ENCODE results near the gene OR5D16.
"Not testable (repeated sequence)": the region's sequence is repeated elsewhere in the genome, so short reads cannot be mapped to it uniquely, and the experiment has no call there.

OR5D16 gene

DNA sequence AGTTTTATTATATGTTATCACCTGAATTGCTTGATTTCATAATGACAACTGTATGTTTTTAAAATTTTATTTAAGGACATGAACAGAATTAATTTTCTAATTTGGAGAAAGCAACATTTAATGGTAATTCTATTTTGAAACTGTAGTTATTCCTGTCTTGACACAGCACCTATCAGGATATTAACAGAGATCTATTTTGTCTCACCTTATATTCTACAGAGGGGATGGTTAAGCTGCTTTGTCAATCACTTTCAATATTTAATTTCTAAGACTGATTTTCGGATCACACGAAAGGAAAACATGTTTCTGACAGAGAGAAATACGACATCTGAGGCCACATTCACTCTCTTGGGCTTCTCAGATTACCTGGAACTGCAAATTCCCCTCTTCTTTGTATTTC is at the start of gene OR5D16:
TSS of gene OR5D16 (plus strand) at position 301 of the 400 bp plus-strand sequence. CDS start at position 301, 0 bp downstream.
- Mint-ChIP-seq H3K27me3 (no peaks in the 10 kb centered on the region), H3K9me3 (peaks cover 8% of the 10 kb centered on the region), H3K4me3 (no peak within 1 kb of the TSS), H3K27ac (no peak within 1 kb of the TSS), H3K4me1 (no peaks in the 10 kb centered on the region), H3K36me3 (no peaks in the 10 kb centered on the region)

DNA sequence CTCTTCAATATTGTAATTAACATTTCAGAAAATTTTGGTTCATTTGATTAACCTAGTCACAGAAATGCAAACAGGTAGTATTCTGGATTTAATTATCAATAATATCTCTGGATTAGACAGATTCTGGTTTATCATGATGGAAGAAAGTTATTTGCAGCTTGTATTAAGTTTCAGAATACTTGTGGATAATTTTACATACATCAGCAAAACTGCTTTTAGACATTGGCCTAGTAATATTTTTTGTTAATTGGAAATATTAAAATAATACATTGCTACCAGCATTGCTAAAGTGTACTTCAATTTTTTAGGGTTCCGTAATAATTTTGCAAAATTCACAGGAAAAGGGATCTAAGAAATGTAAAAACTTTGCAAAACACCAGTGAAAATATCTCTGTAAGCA is 46.9 kb upstream of the OR5D16 start:
- peaks cover 9% of the 10 kb centered on the region for H3K9me3 Mint-ChIP-seq
- no peaks in the 10 kb centered on the region for H3K4me1 Mint-ChIP-seq
- H3K36me3 Mint-ChIP-seq: no peaks in the 10 kb centered on the region
- H3K4me3 Mint-ChIP-seq: no peak overlapping the region
- no peaks in the 10 kb centered on the region for H3K27me3 Mint-ChIP-seq
- H3K27ac Mint-ChIP-seq: no peak overlapping the region

DNA sequence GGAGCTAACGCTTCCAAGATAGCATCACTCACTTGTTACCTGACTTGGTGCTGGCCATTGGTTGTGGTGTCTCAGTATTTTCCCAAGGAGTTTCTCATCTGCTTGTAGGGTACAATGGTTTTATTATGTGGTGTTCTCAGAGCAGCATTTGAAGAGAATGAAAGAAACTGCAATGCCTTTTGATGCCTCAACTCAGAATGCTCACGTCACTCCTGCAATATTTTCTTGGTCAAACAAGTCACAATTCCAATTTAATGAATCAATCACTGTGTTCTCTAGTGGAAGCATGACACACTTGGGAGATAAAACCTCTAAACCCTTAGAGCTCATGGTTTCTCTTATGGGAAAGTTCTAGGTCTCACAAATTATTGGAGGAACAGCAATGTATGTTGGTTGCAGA is 45.2 kb upstream of the OR5D16 start:
- no peak overlapping the region for H3K27ac Mint-ChIP-seq
- no peaks in the 10 kb centered on the region for H3K27me3 Mint-ChIP-seq
- H3K4me1 Mint-ChIP-seq: no peaks in the 10 kb centered on the region
- H3K9me3 Mint-ChIP-seq: no peaks in the 10 kb centered on the region
- no peaks in the 10 kb centered on the region for H3K36me3 Mint-ChIP-seq
- H3K4me3 Mint-ChIP-seq: no peak overlapping the region

DNA sequence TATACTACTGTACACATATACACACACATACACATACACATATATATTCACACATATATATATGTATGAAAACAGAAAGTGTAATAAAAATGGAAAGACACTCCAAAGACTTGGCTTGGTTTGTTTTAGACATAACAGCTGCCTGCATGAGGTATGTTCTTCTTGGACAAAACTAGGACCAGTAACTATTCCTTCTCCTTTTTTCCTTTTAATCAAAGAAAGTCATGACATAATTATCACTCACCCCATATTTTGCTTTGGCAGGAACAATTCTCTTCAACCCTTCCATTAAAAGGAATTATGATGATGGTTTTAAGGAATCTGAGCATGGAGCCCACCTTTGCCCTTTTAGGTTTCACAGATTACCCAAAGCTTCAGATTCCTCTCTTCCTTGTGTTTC is 43.3 kb upstream of the OR5D16 start, which contains the start of gene OR5D14:
TSS of gene OR5D14 (plus strand) at position 301 of the 400 bp plus-strand sequence. CDS start at position 301, 0 bp downstream.
- H3K4me3 Mint-ChIP-seq: no peak within 1 kb of the TSS
- H3K27me3 Mint-ChIP-seq: no peaks in the 10 kb centered on the region
- no peak within 1 kb of the TSS for H3K27ac Mint-ChIP-seq
- H3K9me3 Mint-ChIP-seq: peaks cover 4% of the 10 kb centered on the region
- H3K4me1 Mint-ChIP-seq: no peaks in the 10 kb centered on the region
- no peaks in the 10 kb centered on the region for H3K36me3 Mint-ChIP-seq

DNA sequence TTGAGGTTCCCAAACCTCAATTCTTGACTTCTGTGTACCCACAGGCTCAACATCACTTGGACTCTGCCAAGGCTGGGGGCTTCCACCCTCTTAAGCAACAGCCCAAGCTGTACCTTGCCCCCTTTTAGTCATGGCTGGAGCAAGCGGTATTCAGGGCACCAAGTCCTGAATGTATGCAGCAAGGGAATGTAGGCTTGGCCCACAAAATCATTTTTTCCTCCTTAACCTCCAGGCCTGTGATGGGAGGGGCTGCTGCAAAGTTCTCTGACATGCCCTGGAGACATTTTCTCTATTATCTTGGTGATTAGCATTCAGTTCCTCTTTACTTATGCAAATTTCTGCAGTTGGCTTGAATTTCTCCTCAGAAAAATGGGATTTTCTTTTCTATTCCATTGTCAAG is 32.3 kb upstream of the OR5D16 start:
- Mint-ChIP-seq H3K4me1 (no peaks in the 10 kb centered on the region), H3K27me3 (no peaks in the 10 kb centered on the region), H3K4me3 (no peak overlapping the region), H3K36me3 (peaks cover 1% of the 10 kb centered on the region), H3K9me3 (peaks cover 22% of the 10 kb centered on the region), H3K27ac (no peak overlapping the region)

DNA sequence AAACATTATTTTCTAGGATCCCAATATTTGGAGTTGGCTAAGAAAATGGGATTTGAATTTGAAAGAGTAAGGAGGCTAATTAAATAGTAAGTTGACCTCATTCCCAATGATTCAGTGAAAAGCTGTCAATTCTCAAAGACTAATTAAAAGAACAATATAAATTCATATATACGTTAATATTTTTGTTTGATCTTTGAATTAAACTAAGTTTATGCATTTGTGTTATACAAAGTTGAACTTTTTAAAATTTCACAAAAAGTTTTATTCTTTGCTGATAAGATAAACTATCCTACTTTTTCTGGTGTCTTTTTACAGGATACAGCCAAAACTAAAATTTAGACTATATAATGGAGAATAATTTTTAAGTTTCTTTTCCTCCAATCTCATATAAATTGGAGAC is 27.5 kb upstream of the OR5D16 start, which contains the start of gene OR5L1:
TSS of gene OR5L1 (plus strand) at position 301 of the 400 bp plus-strand sequence. CDS start 100 bp downstream, outside the sequence.
- no peaks in the 10 kb centered on the region for H3K36me3 Mint-ChIP-seq
- no peaks in the 10 kb centered on the region for H3K4me1 Mint-ChIP-seq
- no peak within 1 kb of the TSS for H3K4me3 Mint-ChIP-seq
- H3K27ac Mint-ChIP-seq: no peak within 1 kb of the TSS
- no peaks in the 10 kb centered on the region for H3K27me3 Mint-ChIP-seq
- H3K9me3 Mint-ChIP-seq: peaks cover 21% of the 10 kb centered on the region

DNA sequence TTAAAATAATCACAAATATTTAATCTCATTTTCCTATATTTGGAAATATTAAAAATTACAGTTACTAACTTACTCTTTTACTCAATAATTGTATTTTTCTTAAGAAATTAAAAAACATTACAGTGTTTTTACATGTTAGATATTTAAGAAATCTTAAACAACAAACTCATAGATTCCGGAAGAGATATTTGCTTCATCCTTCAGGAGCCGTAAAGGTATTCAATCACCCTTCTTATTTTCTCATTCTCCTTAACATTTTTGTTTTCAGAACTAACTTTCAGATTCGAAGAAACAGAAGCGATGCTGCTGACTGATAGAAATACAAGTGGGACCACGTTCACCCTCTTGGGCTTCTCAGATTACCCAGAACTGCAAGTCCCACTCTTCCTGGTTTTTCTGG is 19.2 kb upstream of the OR5D16 start, which contains the start of gene OR5D18:
TSS of gene OR5D18 (plus strand) at position 301 of the 400 bp plus-strand sequence. CDS start at position 301, 0 bp downstream.
- no peaks in the 10 kb centered on the region for H3K27me3 Mint-ChIP-seq
- peaks cover 20% of the 10 kb centered on the region for H3K9me3 Mint-ChIP-seq
- no peaks in the 10 kb centered on the region for H3K36me3 Mint-ChIP-seq
- no peak within 1 kb of the TSS for H3K4me3 Mint-ChIP-seq
- no peak within 1 kb of the TSS for H3K27ac Mint-ChIP-seq
- H3K4me1 Mint-ChIP-seq: no peaks in the 10 kb centered on the region

DNA sequence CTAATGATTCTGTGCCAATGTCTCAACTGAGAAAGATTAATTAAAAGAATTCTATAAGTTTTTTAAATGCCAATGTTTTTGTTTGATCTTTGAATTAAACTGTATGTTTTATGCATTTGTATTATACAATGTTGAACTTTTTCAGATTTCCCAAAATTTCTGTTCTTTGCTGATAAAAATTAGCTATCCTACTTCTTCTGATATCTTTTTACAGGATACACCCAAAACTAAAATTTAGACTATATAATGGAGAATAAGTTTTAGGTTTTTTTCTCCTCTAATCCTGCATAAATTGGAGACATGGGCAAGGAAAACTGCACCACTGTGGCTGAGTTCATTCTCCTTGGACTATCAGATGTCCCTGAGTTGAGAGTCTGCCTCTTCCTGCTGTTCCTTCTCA is 11.6 kb upstream of the OR5D16 start, which contains the start of gene OR5L2:
TSS of gene OR5L2 (plus strand) at position 301 of the 400 bp plus-strand sequence. CDS start at position 301, 0 bp downstream.
- H3K4me3 Mint-ChIP-seq: no peak within 1 kb of the TSS
- H3K27me3 Mint-ChIP-seq: no peaks in the 10 kb centered on the region
- H3K9me3 Mint-ChIP-seq: peaks cover 4% of the 10 kb centered on the region
- no peak within 1 kb of the TSS for H3K27ac Mint-ChIP-seq
- H3K36me3 Mint-ChIP-seq: no peaks in the 10 kb centered on the region
- no peaks in the 10 kb centered on the region for H3K4me1 Mint-ChIP-seq

DNA sequence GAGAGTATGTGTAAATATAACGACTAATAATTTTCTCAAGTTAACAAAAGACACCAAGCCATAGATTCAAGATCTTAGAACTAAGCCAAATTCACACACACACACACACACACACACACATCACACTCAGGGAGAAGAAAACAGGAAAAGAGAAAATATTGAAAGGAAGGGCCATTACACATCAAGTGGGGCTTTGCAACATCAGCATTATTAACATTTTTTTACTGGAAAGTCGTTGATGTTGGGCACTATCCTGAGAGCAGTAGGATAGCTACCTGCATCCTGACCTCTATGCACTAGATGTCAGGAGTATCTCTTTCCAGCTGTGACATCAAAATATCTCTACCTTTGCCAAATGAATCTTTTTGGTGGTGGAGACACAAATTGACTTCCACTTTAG is 8.9 kb downstream of the OR5D16 start:
- no peak overlapping the region for H3K27ac Mint-ChIP-seq
- H3K9me3 Mint-ChIP-seq: no peaks in the 10 kb centered on the region
- no peaks in the 10 kb centered on the region for H3K36me3 Mint-ChIP-seq
- no peak overlapping the region for H3K4me3 Mint-ChIP-seq
- no peaks in the 10 kb centered on the region for H3K27me3 Mint-ChIP-seq
- H3K4me1 Mint-ChIP-seq: no peaks in the 10 kb centered on the region

DNA sequence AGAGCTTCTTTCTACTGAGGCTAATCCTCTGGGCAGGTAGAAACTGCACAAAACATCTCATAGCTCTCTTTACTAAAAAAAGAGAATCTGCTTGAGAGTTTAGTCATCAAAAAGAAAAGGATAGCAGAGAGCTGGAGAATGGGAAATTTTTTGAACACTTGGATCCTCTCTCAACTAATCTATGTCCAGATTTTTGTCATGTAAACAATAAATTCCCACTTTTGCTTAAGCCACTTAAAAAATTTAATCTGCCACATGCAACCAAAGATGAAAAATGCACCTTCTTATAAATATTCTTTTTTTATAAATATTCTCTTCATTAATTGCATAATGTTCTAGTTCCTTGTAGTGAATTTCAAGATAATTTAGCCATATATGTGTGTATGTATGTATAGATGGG is 10.5 kb downstream of the OR5D16 start:
- Mint-ChIP-seq H3K27ac (no peak overlapping the region), H3K36me3 (no peaks in the 10 kb centered on the region), H3K4me3 (no peak overlapping the region), H3K4me1 (no peaks in the 10 kb centered on the region), H3K9me3 (peaks cover 9% of the 10 kb centered on the region), H3K27me3 (no peaks in the 10 kb centered on the region)

DNA sequence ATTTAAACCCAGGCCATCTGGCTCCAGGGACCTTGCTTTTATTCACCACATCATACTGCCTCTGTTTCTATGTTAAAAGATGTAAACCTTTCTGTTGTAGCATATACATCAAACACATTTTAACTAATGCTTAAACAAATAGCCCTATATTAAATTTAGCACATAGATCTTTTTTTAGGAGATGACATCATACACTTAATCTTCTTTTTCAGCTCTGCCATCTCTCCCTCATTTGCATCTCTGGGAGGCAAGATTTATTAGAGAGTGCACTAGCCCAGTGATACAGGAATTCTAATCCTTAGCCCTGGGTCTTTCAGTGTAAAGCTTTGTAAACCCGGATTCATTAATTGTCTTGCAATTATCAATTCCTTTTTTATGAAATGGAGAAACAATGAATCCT is 13.6 kb downstream of the OR5D16 start:
- H3K36me3 Mint-ChIP-seq: no peaks in the 10 kb centered on the region
- no peaks in the 10 kb centered on the region for H3K27me3 Mint-ChIP-seq
- no peak overlapping the region for H3K4me3 Mint-ChIP-seq
- H3K9me3 Mint-ChIP-seq: peaks cover 14% of the 10 kb centered on the region
- H3K4me1 Mint-ChIP-seq: no peaks in the 10 kb centered on the region
- H3K27ac Mint-ChIP-seq: no peak overlapping the region

DNA sequence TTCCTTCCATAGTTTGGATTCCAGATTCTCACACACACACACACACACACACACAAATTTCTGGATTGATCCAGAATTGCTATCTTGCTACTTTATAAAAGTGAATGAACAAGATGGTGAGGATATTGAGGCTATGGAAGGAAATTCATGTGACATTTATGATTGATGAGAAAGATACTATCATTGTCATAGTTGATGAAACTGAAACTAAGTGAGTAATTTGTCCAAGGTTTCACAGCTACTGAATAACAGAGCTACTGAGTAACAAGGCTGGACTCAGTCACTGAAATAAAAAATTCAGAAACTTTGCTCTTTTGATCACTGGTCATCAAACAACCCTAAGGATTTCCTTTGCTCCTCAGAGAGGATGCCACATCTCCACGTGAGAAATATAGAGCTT is 16.2 kb downstream of the OR5D16 start:
- H3K9me3 Mint-ChIP-seq: peaks cover 14% of the 10 kb centered on the region
- H3K27me3 Mint-ChIP-seq: no peaks in the 10 kb centered on the region

DNA sequence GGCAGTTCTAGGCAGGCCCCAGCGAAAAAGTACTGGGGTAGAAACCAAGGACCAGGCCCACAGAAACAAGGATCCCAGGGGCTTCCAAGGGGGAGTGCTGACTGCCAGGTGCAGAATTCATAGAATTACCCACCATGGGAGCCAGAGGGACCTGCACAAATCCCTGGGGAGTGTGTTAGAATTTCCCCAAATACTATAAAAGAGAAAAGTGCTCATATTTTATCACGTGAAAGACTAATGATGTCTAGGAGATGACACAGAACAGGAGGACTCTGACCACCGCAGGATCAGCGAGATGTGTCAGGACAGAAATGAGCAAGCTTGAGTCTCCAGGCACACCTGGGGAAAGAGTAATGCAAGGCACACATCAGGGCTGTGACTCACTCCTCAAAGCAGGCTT is 28.8 kb downstream of the OR5D16 start:
- not testable (repeated sequence) for H3K36me3 Mint-ChIP-seq, H3K4me3 Mint-ChIP-seq

More for the DNA sequence above, 16.2 kb downstream of the OR5D16 start:
- Mint-ChIP-seq H3K4me1 (no peaks in the 10 kb centered on the region), H3K4me3 (no peak overlapping the region), H3K27ac (no peak overlapping the region), H3K36me3 (no peaks in the 10 kb centered on the region)

DNA sequence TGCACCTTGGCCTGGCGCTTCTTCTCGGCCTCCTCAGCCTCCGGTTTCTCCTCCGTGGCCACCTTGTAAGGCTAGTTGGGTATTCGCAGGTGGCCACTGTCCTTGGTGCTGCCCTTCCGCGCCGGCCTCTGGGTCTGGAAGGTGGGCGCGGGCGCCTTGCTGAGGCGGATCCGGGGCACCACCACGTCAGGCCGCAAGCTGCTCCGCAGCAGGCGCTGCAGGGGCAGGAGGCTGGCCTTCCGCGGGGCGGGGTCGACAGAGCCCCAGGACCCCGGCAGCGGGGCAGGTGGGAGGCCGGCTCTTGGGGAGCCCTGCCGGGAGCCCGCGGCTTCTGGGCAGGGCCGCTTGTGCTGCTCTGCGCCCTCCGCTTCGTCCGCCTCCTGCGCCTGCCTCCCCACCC is 34.2 kb downstream of the OR5D16 start:
- H3K4me1 Mint-ChIP-seq, H3K36me3 Mint-ChIP-seq, H3K27me3 Mint-ChIP-seq, H3K27ac Mint-ChIP-seq, H3K9me3 Mint-ChIP-seq, H3K4me3 Mint-ChIP-seq: not testable (repeated sequence)

More for the DNA sequence above, 28.8 kb downstream of the OR5D16 start:
- peaks cover 17% of the 10 kb centered on the region for H3K9me3 Mint-ChIP-seq
- not testable (repeated sequence) for H3K27ac Mint-ChIP-seq, H3K4me1 Mint-ChIP-seq, H3K27me3 Mint-ChIP-seq

DNA sequence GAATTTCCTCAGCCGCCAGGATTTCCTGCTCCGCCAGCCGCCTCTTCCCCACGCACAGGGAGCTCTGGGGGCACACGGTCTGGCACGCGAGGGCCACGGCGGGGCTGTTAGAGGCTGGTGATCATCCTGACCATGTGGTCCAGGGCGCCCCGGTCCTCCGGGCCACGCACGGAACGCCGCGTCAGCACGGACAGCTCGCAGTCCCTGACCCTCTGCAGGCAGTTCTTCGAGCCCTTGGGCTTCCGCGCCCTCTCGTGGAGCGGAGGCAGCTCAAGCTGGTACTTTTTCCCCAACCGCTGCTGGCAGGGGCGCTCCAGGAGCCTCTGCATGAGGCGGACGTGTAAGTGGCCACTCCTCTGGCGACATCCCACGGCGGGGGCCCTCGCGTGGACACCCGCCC is 34.6 kb downstream of the OR5D16 start:
- H3K4me1 Mint-ChIP-seq, H3K36me3 Mint-ChIP-seq, H3K27ac Mint-ChIP-seq: not testable (repeated sequence)

DNA sequence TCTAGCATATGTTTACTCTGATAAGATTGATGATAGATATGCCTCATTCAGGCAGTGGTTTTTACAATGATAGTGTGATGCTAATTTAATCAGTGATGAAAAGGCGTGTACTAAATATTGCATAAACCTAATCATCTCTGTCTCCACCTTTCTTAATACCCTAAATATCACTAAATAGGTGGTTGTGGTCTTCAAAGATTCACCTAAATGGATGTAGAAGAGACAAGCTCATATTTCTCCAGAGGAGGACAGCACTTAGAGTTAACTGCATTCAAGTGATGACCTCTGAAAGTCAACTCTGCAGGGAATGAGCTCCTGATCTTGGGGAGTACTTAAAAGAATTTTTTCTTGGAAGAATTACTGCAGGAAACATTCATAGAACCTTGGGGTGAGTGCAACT is 44.4 kb downstream of the OR5D16 start, which contains the start of gene TRIM51:
TSS of gene TRIM51 (plus strand) at position 301 of the 400 bp plus-strand sequence. CDS start 2,132 bp downstream, outside the sequence.
- not testable (repeated sequence) for H3K4me3 Mint-ChIP-seq, H3K27me3 Mint-ChIP-seq, H3K9me3 Mint-ChIP-seq, H3K4me1 Mint-ChIP-seq, H3K36me3 Mint-ChIP-seq, H3K27ac Mint-ChIP-seq

More for the DNA sequence above, 34.6 kb downstream of the OR5D16 start:
- peaks cover 12% of the 10 kb centered on the region for H3K9me3 Mint-ChIP-seq
- H3K4me3 Mint-ChIP-seq, H3K27me3 Mint-ChIP-seq: not testable (repeated sequence)

DNA sequence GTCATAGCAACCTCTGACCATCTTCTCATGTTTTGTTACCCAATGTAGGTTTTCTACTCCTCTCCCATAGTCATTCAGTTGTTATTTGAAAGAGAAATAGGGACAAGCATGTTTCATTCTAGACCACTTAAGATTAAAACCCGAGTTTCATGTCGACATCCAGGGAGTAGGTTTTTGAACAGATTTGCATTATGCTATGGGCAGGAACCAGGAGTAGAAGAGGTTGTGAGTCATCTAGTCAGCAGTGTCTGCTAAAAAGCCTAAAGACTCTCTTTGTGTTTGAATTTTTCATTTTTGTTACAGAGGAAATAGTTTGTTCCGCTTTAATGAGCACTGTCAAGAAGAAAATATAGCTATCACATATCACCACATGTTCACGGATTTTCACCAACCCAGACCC is 46.4 kb downstream of the OR5D16 start:
- H3K4me3 Mint-ChIP-seq, H3K27ac Mint-ChIP-seq, H3K36me3 Mint-ChIP-seq, H3K9me3 Mint-ChIP-seq, H3K27me3 Mint-ChIP-seq, H3K4me1 Mint-ChIP-seq: not testable (repeated sequence)

Data from activated naive CD4-positive, alpha-beta T cell treated with anti-CD3 and anti-CD28 coated beads, Interleukin-2, amount 50 U/mL, for 24 hours (primary cell).